AG10803 (cell line): ENCODE results near the gene GLS.

Experiments used
- DNase-seq: peaks from one replicate; pipeline ENCODE4 v3.0.0; 2010; ENCODE audit warnings: low read depth
- H3K4me3 ChIP-seq: 2 replicates; pipeline ENCODE4 v1.5.1; 2011; ENCODE audit warnings: mild to moderate bottlenecking, low read length, control low read depth
- CTCF ChIP-seq: conservative IDR thresholded peaks from 2 replicates; pipeline ENCODE4 v1.5.1; 2011; ENCODE audit warnings: mild to moderate bottlenecking, low read length, control low read depth, inconsistent platforms

The GLS gene

GRCh38 chr2:190880378-190881083, at the start of gene GLS:
Gene GLS (plus strand): TSS chr2:190880821. CDS start chr2:190881085, 264 bp downstream.
- DNase-seq, result peak; percentile 96
- TF ChIP-seq CTCF, result no peak
- peak within 1 kb of the TSS; percentile 95 for H3K4me3 ChIP-seq

GRCh38 chr2:190831941-190832340, 48.7 kb upstream of the GLS start:
- TF ChIP-seq CTCF, result no peak
- H3K4me3 ChIP-seq, result no peak overlapping the region
- no peak for DNase-seq

- no peak for DNase-seq
- TF ChIP-seq CTCF, result no peak
- no peak overlapping the region for H3K4me3 ChIP-seq
Observed at GRCh38 chr2:190834890-190835208, 45.8 kb upstream of the GLS start.

- H3K4me3 ChIP-seq, result no peak overlapping the region
- TF ChIP-seq CTCF, result no peak
- DNase-seq, result peak; percentile 89
Observed at GRCh38 chr2:190835303-190835930, 45.2 kb upstream of the GLS start.

- no peak overlapping the region for H3K4me3 ChIP-seq
- TF ChIP-seq CTCF, result no peak
- DNase-seq, result no peak
Observed at GRCh38 chr2:190836767-190837166, 43.9 kb upstream of the GLS start.

GRCh38 chr2:190837420-190837819, 43.2 kb upstream of the GLS start:
- H3K4me3 ChIP-seq, result no peak overlapping the region
- no peak for TF ChIP-seq CTCF
- peak; percentile 79 for DNase-seq

- no peak for TF ChIP-seq CTCF
- no peak overlapping the region for H3K4me3 ChIP-seq
- peak; percentile 66 for DNase-seq
Observed at GRCh38 chr2:190837952-190838361, 42.7 kb upstream of the GLS start.
